Hepatocyte (in vitro differentiated cells): ENCODE data around the gene PRKCZ.

Experiments
- CTCF ChIP-seq: fragments of 200-600 bp; sonication (generic); IDR thresholded peaks from 2 replicates; pipeline ENCODE4 v1.5.1; 2016; ENCODE audit warnings: antibody characterized with exemption, mild to moderate bottlenecking; ENCODE audit not compliant: poor library complexity
- EZH2phosphoT487 ChIP-seq: fragments of 200-600 bp; sonication (generic); IDR thresholded peaks from one replicate; pipeline ENCODE4 v1.6.1; 2018; ENCODE audit warnings: antibody characterized with exemption, mild to moderate bottlenecking, low read depth, moderate library complexity; ENCODE audit not compliant: unreplicated experiment, severe bottlenecking

GRCh38 chr1:2210084-2210653 is 160.0 kb downstream of the PRKCZ start:
- TF ChIP-seq CTCF = no peak
- TF ChIP-seq EZH2phosphoT487 = no peak
